GM19351 (cell line): ENCODE data around the gene MNAT1.

Experiments
- ATAC-seq: cut with Tn5 transposase; IDR thresholded peaks from one replicate; pipeline ENCODE4 v1.9.1; 2021; ENCODE audit warnings: mild to moderate bottlenecking, moderate library complexity; ENCODE audit not compliant: unreplicated experiment

MNAT1 gene

GRCh38 chr14:61003571-61003970 is 269.0 kb downstream of the MNAT1 start:
- ATAC-seq = no peak

GRCh38 chr14:61019537-61019936 is 285.0 kb downstream of the MNAT1 start:
- no peak for ATAC-seq
